ENCODE results near the gene HIGD1C. TPM values are rescaled to one million over a fixed set of nuclear protein-coding genes. Genes with fewer than 3 reads are reported as not detected.

The HIGD1C gene
- total and polyA plus RNA-seq, 2 of the 8 experiments (the other 6 are each of a cell fraction or from before 2014, with no cell fraction given): not detected

GRCh38 chr12:51017452-51017851, 65.1 kb downstream of the HIGD1C start:
- H3K4me3 ChIP-seq (ENCODE audit: extremely low read depth in 1 of 4, insufficient read depth in 2 of 4, low read depth in 3 of 4, low read length in 4 of 4): no peak overlapping the region
- no peaks in the 10 kb centered on the region for H3K4me1 ChIP-seq (replicated peaks in 1 of 4; ENCODE audit: control insufficient read depth in 3 of 4, insufficient read depth in 4 of 4, low read length in 3 of 4)
- DNase-seq (ENCODE audit: low read depth in 1 of 2, low spot score in 2 of 2) (no peak), FAIRE-seq (no peak)
- no peak overlapping the region for H3K27ac ChIP-seq (ENCODE audit: low read depth, low read length)
- CTCF ChIA-PET (ENCODE audit: partially characterized antibody): interaction anchor here (1.1 to 1.7 kb wide), 3 partner anchors 11 to 192 kb away, joined by 4 to 6 read pairs (median 5); no protein-coding TSS in a partner anchor
- H3K9ac ChIP-seq (replicated peaks in 1 of 4; ENCODE audit: extremely low read depth in 1 of 4, low read depth in 3 of 4, low read length in 3 of 4): no peak overlapping the region
- no peak overlapping the region for H2BK120ac ChIP-seq (replicated peaks; ENCODE audit: low read depth, low read length)
- POLR2A ChIA-PET (ENCODE audit: partially characterized antibody): interaction anchor here (0.8 to 1.4 kb wide), 3 partner anchors 8 to 30 kb away, joined by 3 read pairs; no protein-coding TSS in a partner anchor
- no peak overlapping the region for H2BK12ac ChIP-seq (ENCODE audit: low read depth, low read length)
- no peak overlapping the region for H2AK5ac ChIP-seq (ENCODE audit: low read depth, low read length)
- no peak overlapping the region for H4K5ac ChIP-seq (ENCODE audit: insufficient read length, low read depth, low read length)
- H2BK20ac ChIP-seq (ENCODE audit: low read length): no peak overlapping the region
- TF ChIP-seq CBX5 (IDR thresholded peaks at IDR 0.05; ENCODE audit: low read depth, low read length): no peak
- no peak for TF ChIP-seq TCF12 (IDR thresholded peaks at IDR 0.05; ENCODE audit: low read depth, low read length)
- TF ChIP-seq NRF1 (IDR thresholded peaks at IDR 0.05; ENCODE audit: low read depth, low read length): no peak
- TF ChIP-seq KDM4A (IDR thresholded peaks at IDR 0.05; ENCODE audit: low read depth, low read length, severe bottlenecking): no peak
- TF ChIP-seq RNF2 (IDR thresholded peaks at IDR 0.05; ENCODE audit: borderline replicate concordance, low read depth, low read length, missing control alignments, poor library complexity, severe bottlenecking): no peak
- no peak for TF ChIP-seq ATF2 (IDR thresholded peaks at IDR 0.05; ENCODE audit: low read length)
- TF ChIP-seq USF2 (IDR thresholded peaks at IDR 0.05; ENCODE audit: low read length): no peak
- TF ChIP-seq BRCA1 (IDR thresholded peaks at IDR 0.05; ENCODE audit: low read depth, low read length): no peak
- TF ChIP-seq KDM1A (IDR thresholded peaks at IDR 0.05; ENCODE audit: borderline replicate concordance, low read length): no peak
- TF ChIP-seq CHD1 (IDR thresholded peaks at IDR 0.05; ENCODE audit: low read depth, low read length): no peak
- H2BK5ac ChIP-seq (ENCODE audit: low read depth, low read length): no peak overlapping the region
- no peaks in the 10 kb centered on the region for H3K27me3 ChIP-seq (replicated peaks in 1 of 4; ENCODE audit: control insufficient read depth in 3 of 4, extremely low read depth in 1 of 4, insufficient read depth in 3 of 4, low read length in 3 of 4)
- no peak overlapping the region for H3K4ac ChIP-seq (replicated peaks; ENCODE audit: insufficient read length, low read depth, low read length)
- no peaks in the 10 kb centered on the region for H3K9me3 ChIP-seq (ENCODE audit: insufficient read depth in 2 of 2, low read depth in 1 of 2, low read length in 1 of 2)
- no peak overlapping the region for H3K18ac ChIP-seq (ENCODE audit: extremely low read depth, low read length)
- no peak overlapping the region for H2AFZ ChIP-seq (ENCODE audit: low read length)
- no peak overlapping the region for H2BK15ac ChIP-seq (ENCODE audit: low read length)
- no peak overlapping the region for H3K23ac ChIP-seq (ENCODE audit: insufficient read length)
- H3K23me2 ChIP-seq (ENCODE audit: low read depth, low read length): no peaks in the 10 kb centered on the region
- H4K8ac ChIP-seq (ENCODE audit: extremely low read depth, insufficient read depth, low read length): no peak overlapping the region
- no peak overlapping the region for H3K14ac ChIP-seq (ENCODE audit: insufficient read length)
- no peak overlapping the region for H3K4me2 ChIP-seq (ENCODE audit: insufficient read depth in 1 of 2, low read depth in 2 of 2, low read length in 2 of 2)
- no peaks in the 10 kb centered on the region for H3K36me3 ChIP-seq (ENCODE audit: control insufficient read depth in 2 of 4, insufficient read depth in 4 of 4, low read length in 3 of 4)
- no peak overlapping the region for H4K91ac ChIP-seq (replicated peaks; ENCODE audit: insufficient read length, low read length)
- peaks cover 4 to 82% of the 10 kb centered on the region in 2 experiments for H3K79me2 ChIP-seq (ENCODE audit: control insufficient read depth in 1 of 2, insufficient read depth in 2 of 2, low read length in 2 of 2)
- H3K79me1 ChIP-seq (ENCODE audit: low read depth, low read length): peaks cover 4% of the 10 kb centered on the region; the same call in 1 of the 2 replicates
- no peak overlapping the region for H3K56ac ChIP-seq (replicated peaks; ENCODE audit: insufficient read length, low read depth, low read length)
- no peaks in the 10 kb centered on the region for H4K20me1 ChIP-seq (replicated peaks in 1 of 2; ENCODE audit: control insufficient read depth in 1 of 2, insufficient read depth in 2 of 2, low read length in 2 of 2)

Data from H1 (cell line).